Activated CD8-positive, alpha-beta T cell treated with anti-CD3 and anti-CD28 coated beads for 36 hours (primary cell): ENCODE results near the gene SLC9A9. TPM values are rescaled to one million over a fixed set of nuclear protein-coding genes. Genes with fewer than 3 reads are reported as not detected.

Experiments
- ATAC-seq: fragments of 200-7000 bp; cut with Tn5 transposase; one replicate; pipeline ENCODE4 v1.10.0; 2021; ENCODE audit warnings: mild to moderate bottlenecking, moderate library complexity
- CTCF ChIA-PET: fragments of 350-600 bp; sonication (Branson Sonifier 250); formaldehyde crosslinking; loops from one replicate; lab custom pipeline; 2021; ENCODE audit warnings: antibody characterized with exemption; lab: Charles Lee
- POLR2A ChIA-PET: fragments of 350-600 bp; sonication (Branson Sonifier 250); formaldehyde crosslinking; loops from one replicate; lab custom pipeline; 2021; ENCODE audit warnings: antibody characterized with exemption; lab: Charles Lee
- DNase-seq: peaks from one replicate; pipeline ENCODE4 v3.0.0-alpha.2; 2020
- H3K27ac Mint-ChIP-seq: one replicate; pipeline ENCODE4 v1.8.0; 2021; ENCODE audit warnings: mild to moderate bottlenecking, mixed read lengths
- H3K27me3 Mint-ChIP-seq: one replicate; pipeline ENCODE4 v1.8.0; 2021; ENCODE audit warnings: mixed read lengths
- H3K36me3 Mint-ChIP-seq: one replicate; pipeline ENCODE4 v1.8.0; 2021; ENCODE audit warnings: low read depth, mixed read lengths
- H3K4me1 Mint-ChIP-seq: one replicate; pipeline ENCODE4 v1.8.0; 2021; ENCODE audit warnings: low read depth, mixed read lengths
- H3K4me3 Mint-ChIP-seq: one replicate; pipeline ENCODE4 v1.8.0; 2021; ENCODE audit warnings: mild to moderate bottlenecking, moderate library complexity, mixed read lengths
- H3K9me3 Mint-ChIP-seq: one replicate; pipeline ENCODE4 v1.8.0; 2021; ENCODE audit warnings: mixed read lengths
- intact Hi-C: fragments of 100-400 bp; cut with micrococcal nuclease; formaldehyde crosslinking; loops from one replicate; pipeline ENCODE4 v1.10.0; 2022
- total RNA-seq, 2 experiments: library from RNA; stranded (reverse); gene quantifications; one replicate each; pipeline ENCODE4 v1.2.3, GENCODE V29; 2021
- TF ChIP-seq, protein P1 (sequence below): fragments of 200-600 bp; IDR thresholded peaks from one replicate; pipeline ENCODE4 v1.8.0; 2022; ENCODE audit warnings: antibody characterized with exemption, mild to moderate bottlenecking

The SLC9A9 gene
- total RNA-seq, 2 experiments from 2014 or later = 1.9 to 2.2 TPM

DNA sequence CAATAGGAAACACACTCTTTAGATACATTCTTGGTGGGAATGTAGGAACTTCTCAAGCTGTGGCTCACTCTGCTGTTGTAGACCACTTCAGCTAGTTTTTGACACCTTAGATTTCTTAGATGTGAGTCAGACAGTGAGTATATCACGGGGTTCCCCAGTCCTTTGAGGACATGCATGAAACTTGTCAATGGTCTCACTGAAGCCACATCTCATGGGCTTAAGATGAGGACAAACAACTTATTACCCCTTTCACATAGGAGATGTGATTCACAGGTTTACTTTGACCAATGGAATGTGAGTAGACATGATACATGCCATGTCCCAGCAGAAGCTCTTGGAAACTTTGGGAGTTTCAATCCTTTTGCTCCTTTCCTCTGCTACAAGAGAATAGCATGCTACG lies 403.1 kb downstream of the SLC9A9 start:
- ATAC-seq (peak; percentile 84), DNase-seq (peak; percentile 48)
- H3K27ac Mint-ChIP-seq = peak overlapping the region; percentile 61

DNA sequence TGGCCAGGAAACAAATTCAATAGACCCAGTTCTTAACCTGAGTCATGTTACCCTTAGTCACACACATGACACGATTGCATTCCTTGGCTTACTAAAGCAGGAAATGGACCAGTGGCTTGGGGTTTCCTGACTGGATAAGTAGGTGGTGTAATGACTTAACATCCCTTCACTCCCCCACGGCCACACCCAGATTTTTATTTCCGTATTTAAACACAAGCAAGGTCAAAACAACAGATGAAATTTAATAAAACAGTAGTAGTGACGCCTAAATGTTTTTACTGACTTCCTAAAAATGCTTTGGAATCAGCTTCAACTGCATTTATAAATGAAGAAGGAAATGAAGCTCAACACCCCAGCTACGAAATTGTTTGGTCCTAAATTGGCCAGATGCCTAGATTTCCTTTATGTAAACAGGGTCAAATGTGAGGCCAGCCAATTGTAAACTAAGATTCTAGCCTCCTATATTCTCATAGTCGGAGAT lies 404.4 kb downstream of the SLC9A9 start:
- Mint-ChIP-seq H3K27ac (no peak overlapping the region), H3K27me3 (no peaks in the 10 kb centered on the region), H3K4me1 (peaks cover 31% of the 10 kb centered on the region), H3K9me3 (no peaks in the 10 kb centered on the region), H3K4me3 (no peak overlapping the region), H3K36me3 (no peaks in the 10 kb centered on the region)
- intact Hi-C loops = loop anchor here (10.0 kb wide), 1 partner anchor 319 kb away; no protein-coding TSS in a partner anchor
- ChIA-PET CTCF (interaction anchor here (2.8 kb wide), 1 partner anchor 11 kb away, joined by 21 read pairs; no protein-coding TSS in a partner anchor), POLR2A (interaction anchor here (0.6 kb wide), 1 partner anchor 160 kb away, joined by 3 read pairs; no protein-coding TSS in a partner anchor)
- TF ChIP-seq, protein P1, sequence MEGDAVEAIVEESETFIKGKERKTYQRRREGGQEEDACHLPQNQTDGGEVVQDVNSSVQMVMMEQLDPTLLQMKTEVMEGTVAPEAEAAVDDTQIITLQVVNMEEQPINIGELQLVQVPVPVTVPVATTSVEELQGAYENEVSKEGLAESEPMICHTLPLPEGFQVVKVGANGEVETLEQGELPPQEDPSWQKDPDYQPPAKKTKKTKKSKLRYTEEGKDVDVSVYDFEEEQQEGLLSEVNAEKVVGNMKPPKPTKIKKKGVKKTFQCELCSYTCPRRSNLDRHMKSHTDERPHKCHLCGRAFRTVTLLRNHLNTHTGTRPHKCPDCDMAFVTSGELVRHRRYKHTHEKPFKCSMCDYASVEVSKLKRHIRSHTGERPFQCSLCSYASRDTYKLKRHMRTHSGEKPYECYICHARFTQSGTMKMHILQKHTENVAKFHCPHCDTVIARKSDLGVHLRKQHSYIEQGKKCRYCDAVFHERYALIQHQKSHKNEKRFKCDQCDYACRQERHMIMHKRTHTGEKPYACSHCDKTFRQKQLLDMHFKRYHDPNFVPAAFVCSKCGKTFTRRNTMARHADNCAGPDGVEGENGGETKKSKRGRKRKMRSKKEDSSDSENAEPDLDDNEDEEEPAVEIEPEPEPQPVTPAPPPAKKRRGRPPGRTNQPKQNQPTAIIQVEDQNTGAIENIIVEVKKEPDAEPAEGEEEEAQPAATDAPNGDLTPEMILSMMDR = no peak
- DNase-seq (peak; percentile 59), ATAC-seq (peak; percentile 57)

More for the DNA sequence above, 403.1 kb downstream of the SLC9A9 start:
- Mint-ChIP-seq H3K4me3 (no peak overlapping the region), H3K36me3 (no peaks in the 10 kb centered on the region), H3K9me3 (no peaks in the 10 kb centered on the region), H3K27me3 (no peaks in the 10 kb centered on the region), H3K4me1 (peaks cover 31% of the 10 kb centered on the region)
- TF ChIP-seq, protein P1 = no peak
- intact Hi-C loops = loop anchor here (10.0 kb wide), 1 partner anchor 320 kb away; no protein-coding TSS in a partner anchor
- ChIA-PET POLR2A (interaction anchor here (0.8 kb wide), 1 partner anchor 185 kb away, joined by 3 read pairs; no protein-coding TSS in a partner anchor), CTCF (interaction anchor here (1.1 to 2.8 kb wide), 4 partner anchors 12 to 287 kb away, joined by 3 to 21 read pairs (median 4); no protein-coding TSS in a partner anchor)

DNA sequence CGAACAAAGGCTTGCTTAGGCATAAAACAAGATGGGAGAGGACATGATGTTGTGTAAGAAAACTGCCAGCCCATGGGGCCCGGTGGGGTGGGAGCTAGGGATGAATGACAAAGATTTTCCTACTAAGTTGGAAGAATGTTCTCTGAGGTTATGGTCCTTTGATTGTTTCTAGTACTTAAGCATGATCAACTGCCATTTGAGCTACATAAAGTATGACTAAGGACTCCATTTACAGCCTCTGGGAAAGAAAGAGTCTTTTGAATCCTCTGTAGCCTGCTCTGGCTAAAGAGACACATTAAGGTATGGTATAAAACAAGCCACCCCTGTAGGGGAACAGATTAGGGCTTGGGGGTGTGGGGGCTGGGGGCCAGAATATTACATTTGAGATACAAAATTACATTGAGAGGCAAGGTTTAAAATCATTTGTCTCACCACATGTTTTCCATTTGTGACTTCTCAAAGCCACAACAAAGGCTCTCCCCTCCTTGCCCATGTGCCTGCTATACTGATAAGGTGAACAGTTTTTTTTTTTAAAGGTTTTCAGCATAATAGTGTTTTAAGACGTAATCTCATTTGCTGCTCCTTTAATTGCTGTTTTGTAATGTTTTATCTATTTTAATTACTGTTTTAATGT lies 405.3 kb downstream of the SLC9A9 start:
- H3K36me3 Mint-ChIP-seq = no peaks in the 10 kb centered on the region
- H3K27me3 Mint-ChIP-seq = no peaks in the 10 kb centered on the region
- H3K9me3 Mint-ChIP-seq = no peaks in the 10 kb centered on the region
- POLR2A ChIA-PET = no interaction called here
- TF ChIP-seq, protein P1 = no peak
- ATAC-seq = no peak
- intact Hi-C loops = loop anchor here (10.0 kb wide), 1 partner anchor 318 kb away; no protein-coding TSS in a partner anchor
- peaks cover 31% of the 10 kb centered on the region for H3K4me1 Mint-ChIP-seq
- CTCF ChIA-PET = interaction anchor here (2.8 kb wide), 1 partner anchor 10 kb away, joined by 21 read pairs; no protein-coding TSS in a partner anchor
- DNase-seq = peak; percentile 15
- H3K4me3 Mint-ChIP-seq = no peak overlapping the region
- no peak overlapping the region for H3K27ac Mint-ChIP-seq

DNA sequence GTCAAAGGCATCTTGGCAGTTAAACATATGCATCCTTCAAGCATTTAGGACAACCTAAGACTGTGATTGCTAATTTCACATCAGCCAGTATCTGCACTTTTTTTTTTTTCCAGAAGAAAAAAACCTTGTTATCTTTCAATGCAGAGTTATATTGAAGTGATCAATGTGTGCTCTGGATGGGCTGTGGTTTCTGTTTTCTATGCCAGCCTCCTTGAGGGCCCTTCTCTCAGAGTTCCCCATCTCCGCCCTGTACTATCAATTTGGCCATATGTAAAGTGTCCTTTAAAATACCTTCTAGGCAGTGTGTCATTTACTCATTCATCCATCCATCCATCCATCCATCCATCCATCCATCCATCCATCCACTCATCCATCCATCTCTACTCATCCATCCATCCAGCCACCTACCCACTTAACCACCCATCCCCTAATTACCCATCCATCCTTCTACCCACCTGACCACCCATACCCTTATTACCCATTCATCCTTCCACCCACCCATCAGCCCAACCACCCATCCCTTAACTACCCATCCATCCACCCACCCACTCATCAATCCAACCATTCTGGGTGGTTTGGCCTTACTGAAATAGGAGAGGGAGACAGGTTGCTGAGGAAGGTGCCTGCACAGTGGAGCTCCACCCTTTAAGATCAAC lies 406.6 kb downstream of the SLC9A9 start:
- Mint-ChIP-seq H3K36me3 (no peaks in the 10 kb centered on the region), H3K4me1 (peaks cover 31% of the 10 kb centered on the region), H3K27me3 (no peaks in the 10 kb centered on the region), H3K9me3 (no peaks in the 10 kb centered on the region), H3K27ac (no peak overlapping the region), H3K4me3 (no peak overlapping the region)
- TF ChIP-seq, protein P1 = no peak
- intact Hi-C loops = loop anchor here (10.0 kb wide), 1 partner anchor 317 kb away; no protein-coding TSS in a partner anchor
- CTCF ChIA-PET = no interaction called here
- POLR2A ChIA-PET = no interaction called here
- no peak for ATAC-seq
- no peak for DNase-seq
